ENCODE data around the gene TSPEAR. TPM values are rescaled to one million over a fixed set of nuclear protein-coding genes. Genes with fewer than 3 reads are reported as not detected.

TSPEAR gene
- total and polyA plus RNA-seq, 2 of the 13 experiments (the other 11 are each of a cell fraction or from before 2014, with no cell fraction given): 0.07 to 0.32 TPM

- no peak for TF ChIP-seq SNAPC4 (CRISPR knock-in tag; IDR thresholded peaks at IDR 0.05)
- TF ChIP-seq SP140L (CRISPR knock-in tag; IDR thresholded peaks at IDR 0.05; ENCODE audit: borderline replicate concordance): no peak
- no peak for TF ChIP-seq NCOA5 (CRISPR knock-in tag; IDR thresholded peaks at IDR 0.05)
- TF ChIP-seq ZNF274 (CRISPR knock-in tag; IDR thresholded peaks at IDR 0.05): no peak
- TF ChIP-seq ZNF75D (CRISPR knock-in tag; IDR thresholded peaks at IDR 0.05; ENCODE audit: borderline replicate concordance): no peak
- TF ChIP-seq MAFF (IDR thresholded peaks at IDR 0.05; ENCODE audit: low read depth, low read length): no peak
- no peak for TF ChIP-seq ZNF691 (CRISPR knock-in tag; IDR thresholded peaks at IDR 0.05; ENCODE audit: borderline replicate concordance, low read depth)
- no peak for TF ChIP-seq ZNF703 (CRISPR knock-in tag; IDR thresholded peaks at IDR 0.05; ENCODE audit: borderline replicate concordance)
- TF ChIP-seq ZNF747 (CRISPR knock-in tag; IDR thresholded peaks at IDR 0.05; ENCODE audit: borderline replicate concordance): peak; percentile 49; the same call in 1 of the 2 replicates
- TF ChIP-seq RELA (CRISPR knock-in tag; IDR thresholded peaks at IDR 0.05): no peak
- no peak for TF ChIP-seq PLSCR1 (CRISPR knock-in tag; IDR thresholded peaks at IDR 0.05; ENCODE audit: borderline replicate concordance)
- no peak for TF ChIP-seq SYNCRIP (IDR thresholded peaks at IDR 0.05; ENCODE audit: insufficient read depth, low read depth, low read length)
- no peak for TF ChIP-seq ZNF776 (CRISPR knock-in tag; IDR thresholded peaks at IDR 0.05)
- peak; percentile 47; the same call in 1 of the 2 replicates for TF ChIP-seq ZNF740 (CRISPR knock-in tag; IDR thresholded peaks at IDR 0.05)
- TF ChIP-seq POLR2AphosphoS5 (IDR thresholded peaks at IDR 0.05; ENCODE audit: low read depth, low read length): no peak
- TF ChIP-seq DNMT3B (CRISPR knock-in tag; conservative IDR thresholded peaks at IDR 0.05): no peak
- no peak for TF ChIP-seq ZNF260 (CRISPR knock-in tag; IDR thresholded peaks at IDR 0.05; ENCODE audit: borderline replicate concordance, low read depth)
- TF ChIP-seq REL (CRISPR knock-in tag; conservative IDR thresholded peaks at IDR 0.05): no peak
- no peak for TF ChIP-seq PCBP2 (optimal IDR thresholded peaks at IDR 0.05; ENCODE audit: low read depth, low read length, poor library complexity, severe bottlenecking)
- no peak for TF ChIP-seq ZNF253 (CRISPR knock-in tag; IDR thresholded peaks at IDR 0.05; ENCODE audit: borderline replicate concordance)
- TF ChIP-seq FLYWCH1 (CRISPR knock-in tag; IDR thresholded peaks at IDR 0.05): no peak
- TF ChIP-seq, protein P1, sequence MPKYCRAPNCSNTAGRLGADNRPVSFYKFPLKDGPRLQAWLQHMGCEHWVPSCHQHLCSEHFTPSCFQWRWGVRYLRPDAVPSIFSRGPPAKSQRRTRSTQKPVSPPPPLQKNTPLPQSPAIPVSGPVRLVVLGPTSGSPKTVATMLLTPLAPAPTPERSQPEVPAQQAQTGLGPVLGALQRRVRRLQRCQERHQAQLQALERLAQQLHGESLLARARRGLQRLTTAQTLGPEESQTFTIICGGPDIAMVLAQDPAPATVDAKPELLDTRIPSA (CRISPR knock-in tag; IDR thresholded peaks at IDR 0.05; ENCODE audit: borderline replicate concordance): no peak
These were observed 13.3 kb downstream of the TSPEAR start (continued) for GRCh38 chr21:44697811-44698734.
